ENCODE measurements around the gene FLYWCH2. TPM values are rescaled to one million over a fixed set of nuclear protein-coding genes. Genes with fewer than 3 reads are reported as not detected.

FLYWCH2 gene
- total RNA-seq, 1 donor, result 54.1 TPM

DNA sequence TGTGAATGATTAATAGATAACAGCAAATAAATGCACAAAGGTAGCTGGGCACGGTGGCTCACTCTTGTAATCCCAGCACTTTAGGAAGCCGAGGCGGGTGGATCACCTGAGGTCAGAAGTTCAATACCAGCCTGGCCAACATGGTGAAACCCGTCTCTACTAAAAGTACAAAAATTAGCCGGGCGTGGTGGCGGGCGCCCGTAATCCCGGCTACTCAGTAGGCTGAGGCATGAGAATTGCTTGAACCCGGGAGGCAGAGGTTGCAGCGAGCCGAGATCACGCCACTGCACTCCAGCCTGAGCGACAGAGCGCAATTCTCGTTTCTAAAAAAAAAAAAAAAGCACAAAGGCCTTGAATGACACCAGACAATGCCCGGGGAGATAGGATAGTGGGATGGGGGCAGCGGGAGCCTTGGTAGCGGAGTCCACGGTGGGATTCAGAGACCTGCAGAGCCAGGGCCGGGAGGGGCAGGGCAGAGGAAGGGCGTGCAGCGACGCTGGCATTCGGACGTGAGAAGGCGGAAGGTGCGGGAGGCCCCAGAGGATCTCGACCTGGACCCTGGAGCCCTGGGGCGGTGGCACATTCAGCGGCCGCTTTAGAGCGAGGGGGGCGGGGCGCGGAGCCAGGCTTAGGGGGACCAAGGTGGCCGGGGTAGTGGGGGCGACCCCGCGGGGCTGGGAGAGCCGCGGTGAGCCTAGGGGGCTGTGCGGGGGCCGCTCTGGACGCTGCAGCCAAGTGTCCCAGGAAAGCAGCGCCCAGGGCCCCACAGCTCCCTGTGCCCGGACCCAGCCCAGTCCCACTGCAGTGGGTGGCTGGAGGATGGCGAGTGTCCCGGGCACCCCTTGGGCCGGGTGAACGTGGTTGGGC, 999 bp upstream of the FLYWCH2 start:
- peak in 2 of 3 donors; percentile 35 to 41 for DNase-seq (ENCODE audit: low read depth in 2 of 3, low spot score in 2 of 3)

DNA sequence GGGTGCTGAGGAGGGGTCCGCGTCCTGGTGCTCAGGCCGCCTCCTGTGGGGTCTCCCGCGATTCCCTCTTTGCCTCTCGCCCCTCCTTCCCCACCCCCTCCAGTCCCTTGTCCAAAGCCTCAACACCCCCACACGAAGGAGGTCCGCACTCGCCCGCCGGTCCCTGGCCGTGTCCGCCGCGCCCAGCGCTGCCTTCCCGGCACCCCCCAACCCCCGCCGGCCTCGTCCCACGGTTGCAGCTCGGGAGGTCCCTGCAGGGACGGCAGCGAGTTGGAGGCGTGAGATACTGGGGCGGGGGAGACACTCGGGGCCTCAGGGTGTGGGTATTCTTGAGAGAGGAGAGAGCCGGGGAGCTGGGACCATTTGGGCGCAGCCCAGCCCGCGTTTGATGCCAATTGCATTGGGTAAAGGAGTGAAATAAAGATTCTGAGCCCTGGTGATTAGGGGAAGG, 468 bp downstream of the FLYWCH2 start:
- DNase-seq (ENCODE audit: low read depth in 2 of 3, low spot score in 2 of 3), result peak in 1 of 3 donors; percentile 32

DNA sequence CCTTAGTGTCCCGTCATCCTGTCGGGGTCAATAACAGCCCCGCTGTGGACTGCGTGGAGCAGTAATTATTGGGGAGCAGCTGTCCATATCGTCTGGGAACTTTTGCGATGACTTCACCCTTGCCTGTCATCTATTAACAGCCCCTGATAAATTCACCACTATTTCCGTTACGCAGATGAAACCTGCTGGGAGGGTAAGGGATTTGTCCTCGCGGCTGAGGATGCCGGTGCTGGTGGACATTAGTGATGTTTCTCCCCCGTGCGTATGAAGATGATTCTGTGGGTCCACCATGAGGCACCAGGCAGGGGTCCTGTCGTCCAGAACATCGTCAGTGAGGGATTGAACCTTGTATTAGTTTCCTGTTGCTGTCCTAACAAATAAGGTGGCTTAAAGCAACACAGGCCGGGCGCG, 1.0 kb downstream of the FLYWCH2 start:
- DNase-seq (ENCODE audit: low read depth in 2 of 3, low spot score in 2 of 3), result no peak

- no peak for DNase-seq (ENCODE audit: low read depth in 2 of 3, low spot score in 2 of 3)
Measured at GRCh38 chr16:2894231-2894630, 11.2 kb downstream of the FLYWCH2 start.

DNA sequence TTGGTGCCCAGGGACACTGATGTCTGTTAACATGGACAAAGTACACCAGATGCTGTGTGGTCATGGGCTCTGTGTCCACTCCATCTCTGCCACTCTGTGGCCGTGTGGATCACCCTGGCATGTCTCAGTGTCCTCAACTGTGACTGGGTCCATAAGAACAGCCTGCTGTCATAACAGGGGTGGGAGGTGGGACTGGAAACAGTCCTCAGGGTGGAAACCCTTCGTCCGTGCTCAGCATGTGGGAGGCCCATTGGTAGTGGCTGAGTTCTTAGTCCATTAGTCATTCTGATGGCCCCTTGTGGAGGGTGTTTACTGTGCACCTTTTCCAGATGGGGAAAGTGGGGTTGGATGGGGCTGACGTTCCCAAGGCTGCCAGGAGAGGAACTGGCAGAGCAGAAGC, 12.8 kb downstream of the FLYWCH2 start:
- no peak for DNase-seq (ENCODE audit: low read depth in 2 of 3, low spot score in 2 of 3)

DNA sequence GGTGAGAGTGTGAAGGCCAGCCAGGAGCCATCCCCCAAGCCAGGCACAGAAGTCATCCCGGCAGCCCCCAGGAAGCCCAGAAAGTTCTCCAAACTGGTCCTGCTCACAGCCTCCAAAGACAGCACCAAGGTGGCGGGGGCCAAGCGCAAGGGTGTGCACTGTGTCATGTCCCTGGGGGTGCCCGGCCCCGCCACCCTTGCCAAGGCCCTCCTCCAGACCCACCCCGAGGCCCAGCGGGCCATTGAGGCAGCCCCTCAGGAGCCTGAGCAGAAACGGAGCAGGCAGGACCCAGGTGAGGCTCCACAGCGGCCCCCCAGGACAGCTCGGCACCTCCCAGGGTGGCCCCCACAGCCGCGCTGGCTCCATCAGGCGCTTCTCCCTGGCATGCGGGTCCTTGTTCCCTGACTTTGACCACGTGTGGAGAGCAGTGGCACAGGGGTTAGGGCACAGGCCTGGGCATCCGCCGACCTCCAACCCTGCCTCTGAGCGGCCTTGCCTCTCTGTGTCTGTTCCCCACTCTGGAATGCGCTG, 13.5 kb downstream of the FLYWCH2 start:
- no peak for DNase-seq (ENCODE audit: low read depth in 2 of 3, low spot score in 2 of 3)

- no peak for DNase-seq (ENCODE audit: low read depth in 2 of 3, low spot score in 2 of 3)
Measured at GRCh38 chr16:2897110-2897509, 14.1 kb downstream of the FLYWCH2 start.

DNA sequence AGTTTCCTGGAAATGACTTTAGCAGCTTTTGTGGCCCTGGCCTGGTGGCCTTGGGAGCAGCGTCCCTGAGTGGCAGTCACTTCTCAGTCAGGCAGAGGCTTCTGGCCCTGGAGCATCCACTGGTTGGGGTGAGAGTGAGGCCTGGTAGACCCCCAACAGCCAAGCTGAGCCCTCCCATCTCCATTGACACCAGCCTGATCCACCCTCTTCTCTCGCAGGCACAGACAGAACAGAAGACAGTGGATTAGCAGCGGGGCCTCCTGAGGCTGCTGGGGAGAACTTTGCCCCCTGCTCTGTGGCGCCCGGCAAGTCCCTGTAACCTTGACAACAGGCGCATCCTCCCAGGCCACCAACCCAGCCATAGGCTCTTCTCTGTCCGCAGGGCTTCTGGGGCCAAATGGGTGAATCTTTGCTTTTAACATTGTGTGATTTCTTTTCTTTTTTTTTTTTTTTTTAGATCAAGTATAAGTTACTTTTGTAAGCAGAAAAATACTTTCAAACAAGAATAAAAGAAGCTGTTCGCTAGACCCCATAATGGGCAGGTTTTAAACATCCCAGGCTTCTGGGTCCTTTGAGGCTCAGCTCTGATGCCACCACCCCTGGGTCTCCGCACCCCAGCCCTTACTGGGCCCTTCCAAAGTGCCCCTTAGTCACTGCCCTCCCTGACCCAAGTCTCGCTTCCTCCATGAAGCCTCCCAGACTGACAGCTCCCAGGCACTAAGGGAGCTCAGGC, 16.0 kb downstream of the FLYWCH2 start:
- DNase-seq (ENCODE audit: low read depth in 2 of 3, low spot score in 2 of 3), result no peak

DNA sequence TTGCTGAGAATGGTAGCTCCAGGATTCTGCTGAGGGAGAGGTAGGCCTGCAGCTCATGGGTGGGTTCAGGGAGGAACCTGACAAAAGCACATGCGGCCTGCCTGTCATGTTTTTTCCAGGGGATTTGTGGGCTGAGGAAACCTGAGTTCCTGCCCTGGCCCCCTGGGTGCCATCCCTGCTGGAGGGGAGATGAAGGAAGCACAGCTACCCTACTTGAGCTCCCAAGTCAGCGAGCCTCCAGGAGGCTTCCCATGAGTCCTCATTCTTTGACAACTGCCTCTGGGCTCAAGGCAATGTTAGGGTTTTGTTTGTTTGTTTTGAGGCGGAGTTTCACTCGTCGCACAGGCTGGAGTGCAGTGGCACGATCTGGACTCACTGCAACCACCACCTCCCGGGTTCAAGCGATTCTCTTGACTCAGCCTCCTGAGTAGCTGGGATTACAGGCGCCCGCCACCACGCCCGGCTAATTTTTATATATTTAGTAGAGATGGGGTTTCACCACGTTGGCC, 16.6 kb downstream of the FLYWCH2 start:
- no peak for DNase-seq (ENCODE audit: low read depth in 2 of 3, low spot score in 2 of 3)

DNA sequence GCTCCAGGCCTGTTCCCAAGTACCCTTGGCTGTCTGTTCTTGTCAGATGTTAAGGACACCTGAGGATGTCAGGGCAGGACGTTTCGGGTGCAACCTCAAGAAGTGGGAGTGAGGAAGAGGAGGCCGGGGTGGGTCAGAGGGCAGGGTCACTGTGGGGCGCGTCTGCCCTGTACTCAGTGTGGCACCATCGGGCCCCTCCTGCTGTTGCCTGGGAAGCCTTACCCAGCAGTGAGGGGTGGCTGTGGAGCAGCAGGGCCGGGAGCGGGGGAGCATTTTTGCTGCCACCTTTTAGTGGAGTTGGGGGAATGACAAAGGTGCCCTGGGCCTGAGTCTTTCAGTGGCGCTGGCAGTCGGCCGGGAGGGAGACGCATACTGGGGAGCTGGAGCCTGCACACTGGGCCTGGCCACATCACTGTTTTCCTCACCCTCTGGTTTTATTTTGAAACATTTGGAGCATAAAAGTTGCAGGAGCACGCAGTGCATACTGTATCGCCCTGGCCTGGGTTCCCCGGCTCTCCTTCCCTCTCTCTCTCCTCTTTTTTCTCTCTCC, 17.6 kb downstream of the FLYWCH2 start:
- DNase-seq (ENCODE audit: low read depth in 2 of 3, low spot score in 2 of 3), result no peak

- DNase-seq (ENCODE audit: low read depth in 2 of 3, low spot score in 2 of 3), result no peak
Measured at GRCh38 chr16:2902337-2903130, 19.5 kb downstream of the FLYWCH2 start.

DNA sequence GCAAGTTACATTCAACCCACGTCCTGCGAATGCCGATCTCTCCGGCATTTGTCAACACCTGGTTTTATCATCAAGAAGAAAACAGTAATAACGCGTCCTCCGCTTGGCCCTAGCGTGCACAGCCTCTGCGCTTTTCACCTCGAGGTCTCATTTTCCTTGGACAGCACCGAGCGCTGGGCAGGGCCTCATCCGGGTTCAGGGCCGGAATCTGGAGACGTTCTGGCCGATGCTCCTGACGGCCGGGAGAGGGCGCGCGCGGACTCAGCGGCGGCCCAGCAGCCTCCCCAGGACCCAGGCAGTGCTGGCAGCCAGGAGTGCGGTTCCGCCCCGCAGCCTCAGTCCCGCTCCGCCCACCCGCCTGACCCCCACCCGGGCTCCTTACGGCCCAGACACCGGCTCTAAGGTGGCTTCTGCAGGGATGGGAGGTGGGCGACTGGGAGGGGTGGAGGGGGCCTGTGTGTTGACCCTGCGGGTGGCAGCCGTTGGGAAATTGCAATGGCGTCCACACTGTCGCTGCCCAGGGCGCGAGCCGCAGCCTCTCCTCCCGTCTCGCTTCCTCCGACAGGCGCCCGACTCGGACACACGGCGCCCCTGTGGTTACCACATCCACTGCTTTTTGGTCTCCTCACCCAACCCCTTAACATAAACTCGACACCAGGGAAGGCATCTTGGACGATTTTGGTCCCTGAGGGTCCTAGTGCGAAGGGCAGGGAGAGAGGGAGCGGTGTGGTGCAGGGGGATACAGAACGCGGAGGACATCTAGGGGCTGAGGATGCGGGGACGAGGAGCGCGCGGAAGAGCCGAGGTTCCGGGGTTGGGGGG, 21.3 kb downstream of the FLYWCH2 start:
- peak; percentile 66 to 84 (median 80) for DNase-seq (ENCODE audit: low read depth in 2 of 3, low spot score in 2 of 3)

DNA sequence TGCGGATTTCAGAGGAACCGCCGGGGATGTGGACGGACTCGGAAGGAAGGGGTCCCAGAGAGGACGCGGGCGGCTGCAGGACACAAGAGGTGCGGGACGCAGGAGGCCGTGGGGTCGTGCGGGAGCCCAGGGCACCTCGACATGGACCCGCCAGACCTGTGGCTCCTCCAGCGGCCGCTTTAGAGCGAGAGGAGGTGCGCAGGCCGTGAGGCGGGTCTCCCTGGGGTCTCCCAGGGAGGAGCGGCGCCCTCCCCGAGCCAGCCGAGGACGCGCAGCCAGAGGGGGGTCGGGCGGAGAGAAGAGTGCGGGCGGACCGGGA, 21.9 kb downstream of the FLYWCH2 start:
- no peak for DNase-seq (ENCODE audit: low read depth in 2 of 3, low spot score in 2 of 3)

GRCh38 chr16:2905241-2905987, 22.4 kb downstream of the FLYWCH2 start:
- DNase-seq (ENCODE audit: low read depth in 2 of 3, low spot score in 2 of 3), result peak; percentile 72 to 99 (median 98)

DNA sequence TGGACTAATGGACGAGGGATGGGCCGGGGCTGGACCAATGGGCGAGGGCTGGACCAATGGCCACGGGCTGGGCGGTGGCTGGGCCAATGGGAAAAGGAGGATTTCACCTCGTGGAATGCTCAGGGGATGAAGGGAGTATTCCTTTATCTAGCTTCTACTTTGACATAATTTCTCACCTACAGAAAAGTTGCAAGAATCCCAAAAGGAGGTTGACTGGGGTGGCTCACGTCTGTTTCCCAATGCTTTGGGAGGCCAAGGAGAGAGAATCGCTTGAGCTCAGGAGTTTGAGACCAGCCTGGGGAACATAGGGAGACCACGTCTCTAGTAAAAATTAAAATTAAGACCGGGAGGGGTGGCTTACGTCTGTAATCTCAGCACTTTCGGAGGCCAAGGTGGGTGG, 23.0 kb downstream of the FLYWCH2 start:
- no peak for DNase-seq (ENCODE audit: low read depth in 2 of 3, low spot score in 2 of 3)

- peak in 2 of 3 donors; percentile 56 to 65 for DNase-seq (ENCODE audit: low read depth in 2 of 3, low spot score in 2 of 3)
Measured at GRCh38 chr16:2907084-2907753, 24.2 kb downstream of the FLYWCH2 start.

- DNase-seq (ENCODE audit: low read depth in 2 of 3, low spot score in 2 of 3), result no peak
Measured at GRCh38 chr16:2910441-2910969, 27.5 kb downstream of the FLYWCH2 start.

Measured in hematopoietic multipotent progenitor cell (in vitro differentiated cells).